ENCODE measurements around the gene BCAR3.
"Not testable (repeated sequence)": the region's sequence is repeated elsewhere in the genome, so short reads cannot be mapped to it uniquely, and the experiment has no call there.

Gene BCAR3

DNA sequence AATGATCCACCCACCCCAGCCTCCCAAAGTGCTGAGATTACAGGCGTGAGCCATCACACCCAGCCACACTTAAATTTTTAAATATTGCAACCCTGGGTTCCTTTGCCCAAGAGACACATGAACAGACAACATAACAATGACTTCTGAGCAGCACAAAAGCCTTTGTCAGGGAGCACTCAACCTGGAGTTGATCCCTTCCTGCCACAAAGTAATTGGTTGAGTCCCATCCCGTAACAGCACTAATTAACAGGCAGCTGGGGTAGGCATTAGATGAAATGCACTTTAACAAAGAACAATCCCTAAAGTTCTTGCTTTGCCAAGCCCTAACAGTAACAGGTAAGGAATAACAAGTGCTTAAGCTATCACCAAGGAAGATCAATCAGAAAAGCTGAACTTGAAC, 5.9 kb upstream of the BCAR3 start:
- DNase-seq: no peak

DNA sequence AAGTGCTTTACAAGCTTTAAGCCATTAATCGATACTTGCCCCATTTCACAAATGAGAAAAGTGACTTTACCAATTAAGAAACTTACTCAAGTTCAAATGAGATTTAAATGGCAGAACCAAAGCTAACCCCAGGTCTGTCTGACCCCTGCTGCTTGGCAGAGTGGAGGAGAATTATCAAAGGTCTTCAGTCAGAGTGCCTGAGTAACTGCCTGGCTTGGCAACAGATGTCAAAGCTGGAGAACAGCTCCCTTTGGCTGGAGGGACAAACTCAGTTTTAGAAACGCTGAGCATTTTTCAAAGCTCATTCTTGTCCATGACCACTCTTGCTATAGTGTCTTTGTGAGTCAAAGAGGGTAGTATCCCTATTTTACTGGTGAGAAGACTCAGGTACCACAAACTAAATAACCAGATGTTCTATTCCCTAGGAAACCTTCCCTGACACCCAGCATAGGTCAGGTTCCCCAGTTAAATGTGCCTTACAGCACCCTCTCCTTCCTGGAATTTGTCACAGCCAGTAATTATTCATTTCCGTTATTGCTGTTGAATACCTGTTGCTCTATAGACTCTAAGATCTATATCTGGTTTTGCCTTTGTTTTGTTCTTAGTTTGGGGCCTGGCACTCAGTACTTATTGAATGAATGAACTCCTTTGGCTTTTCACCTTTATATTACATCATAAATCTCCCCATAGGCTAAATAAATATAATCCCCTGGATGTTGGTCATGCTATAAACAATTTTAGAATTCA, 5.0 kb upstream of the BCAR3 start:
- DNase-seq: no peak

DNA sequence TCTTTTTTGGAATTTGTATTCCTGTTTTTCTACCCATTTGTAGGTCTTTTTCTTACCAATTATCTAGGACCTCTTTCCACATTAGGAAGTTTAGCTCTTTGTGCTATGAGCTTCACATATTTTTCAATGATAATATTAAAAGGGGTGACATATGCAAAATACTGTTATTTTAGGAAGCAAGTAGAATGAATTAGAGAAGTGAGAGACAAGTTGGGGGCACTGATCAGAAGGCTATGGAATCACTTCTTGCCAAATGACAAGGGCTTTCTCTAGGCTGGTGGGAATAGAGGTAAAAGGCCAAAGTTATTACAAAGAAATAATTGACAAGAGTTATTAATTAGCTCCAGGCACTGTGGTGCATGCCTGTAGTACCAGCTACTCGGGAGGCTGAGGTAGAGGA, 4.3 kb upstream of the BCAR3 start:
- no peak for DNase-seq

DNA sequence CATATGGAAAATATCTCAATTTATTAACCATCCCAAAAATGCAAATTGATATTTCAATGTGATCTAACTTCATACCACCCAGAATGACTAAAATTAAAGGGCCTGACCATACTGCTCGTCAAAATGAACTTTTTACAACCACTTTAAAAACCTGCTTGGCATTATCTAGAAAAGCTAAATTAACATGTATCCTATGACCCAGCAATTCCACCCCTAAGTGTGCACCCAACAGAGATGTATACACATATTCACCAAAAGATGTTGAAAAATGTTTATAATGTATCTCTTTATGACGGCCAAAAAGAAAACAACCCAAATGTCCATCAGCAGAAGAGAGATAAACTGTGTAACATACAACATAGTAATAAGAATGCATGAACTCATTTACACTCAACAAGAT, 1.6 kb upstream of the BCAR3 start:
- no peak for DNase-seq

DNA sequence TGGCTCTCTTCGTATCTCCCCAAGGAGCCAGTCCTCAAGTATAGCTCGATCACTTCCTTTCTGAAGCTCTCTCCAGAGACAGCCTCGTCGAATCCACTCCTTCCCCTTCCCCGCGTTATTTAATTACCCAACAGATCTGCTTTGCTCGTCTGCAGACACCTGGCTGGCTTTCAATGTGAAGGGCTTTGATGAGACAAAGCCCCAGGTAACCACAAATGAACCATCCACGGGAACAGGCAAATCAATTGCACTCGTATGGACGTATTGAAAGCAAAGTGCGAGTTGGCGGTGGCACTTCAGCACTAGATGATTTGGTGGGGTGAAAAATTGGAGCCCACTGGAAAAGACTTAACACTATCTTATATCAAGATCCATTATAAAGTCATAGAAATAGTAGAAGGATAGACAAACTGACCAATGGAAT, 364 bp upstream of the BCAR3 start:
- DNase-seq: no peak

DNA sequence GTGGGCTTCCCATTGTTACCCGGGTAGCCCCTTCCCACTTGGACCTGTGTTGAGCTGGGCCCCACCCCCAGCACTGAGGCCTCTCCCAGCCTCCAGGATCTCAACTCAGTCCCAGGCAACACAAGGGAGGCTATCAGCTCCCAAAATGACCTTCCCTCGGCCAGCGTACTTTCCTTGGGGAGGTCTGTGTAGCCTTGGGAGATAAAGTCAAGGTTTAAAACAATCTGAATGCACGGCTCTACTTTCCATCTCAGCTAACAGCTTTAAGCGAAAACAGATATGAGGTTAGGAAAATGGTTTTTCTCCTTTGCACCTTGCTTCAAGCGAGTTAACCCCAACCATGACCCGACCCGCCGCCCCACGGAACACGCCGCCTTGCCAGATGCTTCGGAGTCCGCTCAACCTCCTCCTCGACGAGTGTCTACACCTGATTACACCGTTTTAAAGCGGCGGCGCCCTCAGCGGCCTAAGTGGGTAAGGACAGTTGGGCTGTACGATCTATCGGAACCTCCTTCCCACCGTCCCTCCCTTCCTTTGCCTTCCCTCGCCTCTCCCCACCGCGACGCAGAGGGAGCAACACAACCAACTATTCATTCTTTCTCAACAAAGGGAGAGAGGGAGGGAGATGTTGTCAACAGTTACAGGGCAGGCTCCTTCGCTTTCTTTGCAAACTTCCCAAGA, 1.1 kb downstream of the BCAR3 start:
- peak; percentile 52 for DNase-seq

DNA sequence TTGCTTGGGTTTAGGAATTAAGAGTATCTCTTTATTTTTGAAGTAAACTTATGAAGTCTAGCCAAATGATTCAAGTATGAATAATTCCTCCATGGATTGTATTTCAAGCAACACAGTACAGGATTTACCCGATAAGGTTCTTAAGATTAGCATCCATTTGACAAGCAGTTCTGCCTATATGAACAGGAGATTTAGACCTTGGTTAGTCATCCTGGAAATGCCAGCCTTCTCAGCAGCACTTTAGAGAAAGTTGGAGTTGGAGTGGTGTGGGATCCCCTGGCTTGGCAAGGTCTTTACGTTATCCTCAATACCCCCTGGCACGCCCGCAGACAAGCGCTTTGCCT, 1.6 kb downstream of the BCAR3 start:
- peak; percentile 46 for DNase-seq

DNA sequence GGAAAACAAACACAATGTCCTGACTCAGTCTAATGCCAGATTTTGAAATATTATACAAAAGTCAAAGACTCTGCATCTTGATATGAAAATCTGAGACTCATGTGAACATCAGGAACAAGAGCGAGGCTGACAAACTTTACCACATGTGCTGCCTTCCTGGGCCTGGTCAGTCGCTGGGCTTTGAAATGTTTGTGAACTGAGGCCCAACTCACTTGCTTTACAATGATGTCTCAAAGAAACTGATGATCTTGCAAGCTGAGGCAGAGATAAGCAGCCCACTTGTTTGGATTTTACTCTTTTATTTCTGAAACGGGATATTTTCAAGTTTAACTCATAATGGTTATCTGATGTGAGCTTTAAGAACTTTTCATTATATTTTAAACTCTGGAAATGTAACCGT, 2.1 kb downstream of the BCAR3 start:
- DNase-seq: no peak

DNA sequence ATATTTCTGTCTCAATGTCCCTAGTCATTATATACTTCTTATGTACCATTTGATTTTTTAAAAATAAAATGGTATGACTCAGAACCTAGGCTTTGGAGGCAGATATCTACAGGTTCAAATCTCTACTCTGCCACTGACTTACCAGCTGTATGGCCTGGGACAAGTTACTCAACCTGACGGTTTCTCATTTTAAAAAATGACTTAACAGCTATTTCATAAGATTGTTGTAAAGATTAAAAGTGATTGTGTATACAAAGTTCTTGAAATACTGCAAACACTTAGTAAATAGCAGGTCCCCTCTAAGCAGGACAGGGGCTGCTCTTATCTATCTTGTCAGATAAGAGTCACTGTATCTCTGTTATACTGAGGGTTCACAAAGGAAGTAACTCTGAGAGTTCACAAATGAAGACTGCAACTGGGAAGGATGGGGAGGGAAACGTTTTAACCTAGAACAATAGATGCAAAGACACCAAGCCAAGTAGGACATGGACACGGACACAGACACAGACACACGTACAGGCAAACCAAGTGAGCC, 2.6 kb downstream of the BCAR3 start:
- no peak for DNase-seq

DNA sequence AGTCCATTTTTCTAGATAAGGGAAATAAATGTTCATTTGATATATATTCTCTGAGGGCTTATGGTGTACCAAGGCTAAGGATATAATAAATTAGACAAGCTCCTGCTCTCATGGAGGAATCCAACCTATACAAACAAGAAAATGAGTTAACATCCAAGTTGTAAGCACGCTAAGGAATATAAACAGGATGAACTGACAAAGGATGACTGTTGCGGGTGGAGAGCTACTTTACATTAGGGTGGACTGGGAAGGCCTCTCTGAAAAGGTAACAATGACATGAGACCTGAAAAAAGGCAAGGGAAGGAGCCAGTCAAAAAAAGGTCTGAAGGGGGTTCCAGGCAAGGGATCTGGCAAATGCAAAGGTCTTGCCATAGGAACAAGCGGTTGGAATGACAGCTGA, 3.1 kb downstream of the BCAR3 start:
- DNase-seq: no peak

DNA sequence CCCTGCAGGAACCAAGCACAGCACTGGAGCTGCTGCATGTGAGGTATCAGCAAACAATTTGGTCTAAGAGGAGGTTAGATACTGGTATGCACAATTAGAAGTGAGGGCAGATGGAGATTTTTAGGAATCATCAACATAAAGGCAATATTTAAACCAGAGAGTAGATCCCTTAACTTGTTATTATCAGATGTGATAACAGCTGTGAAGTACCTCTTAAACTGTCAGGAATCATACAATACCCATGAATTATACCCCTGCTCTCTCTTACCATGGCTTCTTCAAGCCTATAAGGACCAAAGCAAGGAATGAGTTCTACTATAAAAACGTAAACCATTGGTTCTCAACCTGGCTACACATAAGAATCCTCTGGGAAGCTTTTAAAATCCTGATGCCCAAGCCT, 3.9 kb downstream of the BCAR3 start:
- DNase-seq: no peak

DNA sequence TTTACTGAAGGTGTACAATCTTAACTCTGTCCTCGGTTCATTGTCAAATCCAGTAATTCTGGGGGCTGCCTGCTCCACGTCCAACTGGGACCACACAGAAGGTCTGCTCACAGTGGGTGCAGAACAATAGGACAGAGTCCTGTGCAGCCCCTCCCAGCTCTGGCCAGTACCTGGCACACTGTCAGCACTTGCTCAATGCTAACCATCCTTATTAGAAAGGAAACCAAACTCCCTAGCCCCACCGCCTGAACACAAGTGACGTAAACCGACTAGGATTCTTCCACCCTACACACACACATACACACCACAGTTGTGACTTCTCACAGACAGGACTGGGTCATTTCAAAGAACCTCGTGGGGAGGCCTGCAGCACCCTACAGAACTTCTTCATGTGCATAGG, 5.2 kb downstream of the BCAR3 start:
- no peak for DNase-seq

DNA sequence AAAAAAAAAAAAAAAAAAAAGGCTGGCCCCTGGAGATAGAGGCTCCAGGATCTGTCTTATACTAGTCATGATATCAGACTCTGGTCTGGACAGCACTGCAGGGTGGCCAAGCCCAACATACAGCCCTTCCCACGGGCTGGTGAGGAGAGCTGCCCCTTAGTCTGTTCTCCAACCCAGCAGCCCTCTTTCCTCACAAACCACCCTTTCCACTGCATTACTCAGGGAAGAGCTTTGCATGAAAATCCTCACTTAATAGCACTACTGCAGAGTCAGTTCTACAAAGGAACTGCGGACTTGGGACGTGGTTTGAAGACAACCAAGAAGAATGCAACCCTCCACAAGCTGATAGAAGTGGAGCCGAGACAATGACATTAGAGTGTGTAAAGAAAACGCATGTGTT, 5.7 kb downstream of the BCAR3 start:
- no peak for DNase-seq

DNA sequence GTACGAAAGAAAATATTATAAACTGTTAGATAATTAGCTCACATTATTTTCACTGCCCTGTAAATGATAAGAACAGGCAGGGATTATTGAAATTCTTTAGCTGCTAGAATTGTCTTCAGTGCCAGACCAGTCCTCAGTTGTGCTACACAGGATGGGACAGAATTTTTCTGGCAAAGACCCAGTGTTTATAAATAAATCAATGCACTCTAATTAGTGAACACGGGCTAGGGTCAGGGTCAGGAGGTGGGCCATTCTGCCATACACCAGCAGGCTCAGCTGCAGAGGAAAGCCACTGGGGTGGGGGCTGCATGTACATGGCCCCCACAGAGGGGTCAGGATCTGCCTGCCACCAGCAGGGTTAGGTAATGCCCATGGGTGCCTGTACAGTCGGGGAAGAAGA, 6.4 kb downstream of the BCAR3 start:
- no peak for DNase-seq

DNA sequence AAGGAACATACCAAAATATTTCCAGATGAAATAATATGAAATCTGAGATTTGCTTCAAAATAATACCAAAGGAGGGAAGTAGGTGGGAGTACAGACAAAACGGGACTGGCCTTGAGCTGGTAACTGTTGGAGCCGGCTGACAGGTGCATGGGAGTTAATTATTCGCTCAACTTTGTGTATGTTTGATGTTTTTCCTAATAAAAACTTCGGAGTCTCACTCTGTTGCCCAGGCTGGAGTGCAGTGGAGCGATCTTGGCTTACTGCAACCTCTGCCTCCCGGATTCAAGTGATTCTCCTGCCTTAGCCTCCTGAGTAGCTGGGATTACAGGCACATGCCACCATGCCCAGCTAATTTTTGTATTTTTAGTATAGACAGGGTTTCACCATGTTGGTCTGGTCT, 7.6 kb downstream of the BCAR3 start:
- DNase-seq: not testable (repeated sequence)

DNA sequence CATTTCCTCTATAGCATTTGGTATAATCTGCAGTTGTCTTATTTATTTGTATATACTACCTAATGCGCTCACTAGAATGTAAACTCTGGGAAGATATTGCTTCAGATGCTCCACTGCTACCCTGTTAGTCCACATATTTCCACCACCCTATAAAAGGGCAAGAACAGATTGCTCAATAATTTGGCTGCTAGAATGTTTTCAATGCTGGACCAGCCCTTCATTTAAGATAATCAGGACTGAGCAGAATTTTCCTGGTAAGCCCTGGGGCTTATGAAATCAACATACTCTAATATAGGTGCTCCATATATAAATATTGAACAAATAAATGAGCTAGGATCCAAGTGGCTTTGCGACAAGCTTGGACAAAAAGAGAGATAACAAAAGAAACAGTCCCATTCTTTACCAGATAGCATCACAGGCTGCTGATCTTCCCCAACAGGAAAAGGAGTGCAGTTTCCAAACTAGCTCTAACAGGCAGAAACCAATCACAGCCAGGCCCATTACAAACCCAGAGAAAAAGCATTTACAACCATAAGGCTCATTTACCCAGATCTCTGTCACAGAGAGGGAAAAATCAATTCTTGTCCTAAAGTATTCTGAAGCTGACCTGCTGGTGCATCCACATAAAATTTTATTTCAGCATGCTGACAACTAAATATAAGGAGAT, 8.3 kb downstream of the BCAR3 start:
- DNase-seq: no peak

DNA sequence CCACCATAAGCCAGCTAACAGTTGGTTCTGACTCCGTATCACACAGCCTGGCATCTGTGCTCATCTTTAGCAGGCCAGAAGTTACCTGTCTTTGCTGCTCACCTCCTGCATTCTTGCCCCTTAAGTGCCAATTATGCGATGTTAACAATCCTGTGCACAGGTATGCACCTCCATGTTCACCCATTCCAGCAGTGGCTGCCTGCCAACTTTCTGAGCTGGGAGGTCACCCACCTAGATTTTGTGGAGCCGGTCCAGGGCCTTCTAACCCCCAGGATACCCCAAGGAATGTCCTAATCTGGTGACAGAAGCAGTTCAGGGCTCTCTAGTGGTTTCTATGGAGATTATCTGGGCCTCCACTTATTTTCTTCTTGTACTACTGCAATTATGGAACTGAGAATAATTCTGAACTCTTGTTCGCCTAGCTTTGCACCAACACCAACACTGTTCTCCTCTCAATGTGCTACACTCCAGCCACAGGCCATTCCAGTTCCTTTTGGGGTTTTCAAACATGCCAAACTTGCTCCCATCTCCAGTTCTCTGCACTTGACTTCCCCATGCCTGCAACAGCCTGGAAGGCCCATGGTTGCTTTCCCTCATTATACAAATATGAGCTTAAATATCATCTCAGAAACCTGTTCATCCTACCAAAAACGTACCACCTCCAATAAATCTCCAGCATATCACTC, 9.0 kb downstream of the BCAR3 start:
- no peak for DNase-seq

DNA sequence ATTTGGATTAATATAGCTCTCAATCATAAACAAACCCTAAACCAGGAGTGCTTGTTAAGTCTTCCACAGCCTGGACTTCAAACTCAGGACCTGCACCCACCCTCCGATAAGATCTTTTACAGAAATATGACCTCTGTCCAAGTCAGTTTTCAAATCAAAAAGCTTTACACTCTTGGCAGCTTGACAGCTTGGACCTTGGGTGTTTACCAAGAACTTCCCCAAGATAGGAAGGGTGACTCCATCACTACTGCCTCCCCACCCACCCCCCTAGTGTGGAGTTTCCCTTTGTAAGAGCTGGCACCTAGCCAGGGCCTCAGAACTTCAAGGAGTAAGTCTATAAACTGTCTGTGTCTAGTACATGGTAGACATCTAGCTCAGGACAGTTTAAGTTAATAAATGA, 9.6 kb downstream of the BCAR3 start:
- DNase-seq: peak; percentile 56

DNA sequence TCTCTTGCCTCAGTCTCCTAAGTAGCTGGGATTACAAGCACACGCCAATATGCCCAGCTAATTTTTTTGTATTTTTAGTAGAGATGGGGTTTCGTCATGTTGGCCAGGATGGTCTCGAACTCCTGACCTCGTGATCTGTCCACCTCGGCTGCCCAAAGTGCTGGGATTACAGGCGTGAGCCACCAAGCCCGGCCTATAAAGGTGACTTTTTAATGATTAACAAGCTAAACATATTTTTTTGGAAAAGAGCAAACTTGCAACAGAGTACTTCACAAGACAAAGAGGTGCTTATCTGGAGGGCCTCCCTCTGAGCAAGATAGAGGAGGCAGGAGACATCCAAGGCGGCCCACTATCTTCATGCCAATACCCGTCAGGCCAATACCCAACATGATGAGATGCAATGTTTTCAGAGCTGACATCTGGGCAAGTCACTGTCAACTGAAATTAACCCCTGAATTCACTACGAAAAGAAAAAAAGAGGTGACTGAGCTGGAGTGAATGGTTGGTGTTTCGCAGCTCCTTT, 10.5 kb downstream of the BCAR3 start:
- no peak for DNase-seq

DNA sequence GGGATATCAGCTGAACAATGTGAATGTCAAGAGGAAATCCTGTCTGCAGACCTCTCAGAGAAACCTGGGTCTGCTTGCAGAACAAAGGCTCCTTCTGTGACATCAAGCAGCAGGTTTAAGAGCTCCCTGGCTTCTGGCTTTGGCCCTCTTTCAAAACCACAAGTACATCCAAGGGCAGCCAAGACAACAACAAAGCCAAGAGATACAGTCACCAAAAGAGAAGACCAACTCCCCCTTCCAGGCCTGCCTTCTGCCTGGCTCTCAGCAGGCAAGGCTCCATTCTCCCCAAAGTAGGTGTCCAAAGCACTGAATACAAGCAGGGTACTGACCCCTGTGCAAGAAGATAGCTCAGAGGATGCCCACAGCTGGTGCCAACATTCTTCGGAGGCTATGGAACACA, 11.5 kb downstream of the BCAR3 start:
- peak; percentile 48 for DNase-seq

DNA sequence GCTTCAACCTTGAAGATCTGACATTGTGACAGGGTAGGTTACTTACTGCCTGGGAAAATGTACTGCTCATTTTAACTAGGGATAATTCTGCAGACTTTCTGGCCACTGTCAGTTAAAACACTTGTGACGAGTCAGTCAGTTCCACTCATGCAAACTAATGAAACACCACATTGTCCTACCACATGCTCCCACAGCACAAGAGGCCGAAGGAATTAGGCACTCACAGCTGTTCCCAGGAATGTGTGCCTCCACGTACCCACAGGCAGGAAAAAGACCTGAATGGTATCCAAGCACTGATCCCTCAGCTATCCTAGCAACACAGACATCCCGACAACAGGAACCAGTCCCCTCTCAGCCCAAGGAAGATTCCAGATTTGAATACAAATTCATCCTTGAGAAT, 12.3 kb downstream of the BCAR3 start:
- no peak for DNase-seq

DNA sequence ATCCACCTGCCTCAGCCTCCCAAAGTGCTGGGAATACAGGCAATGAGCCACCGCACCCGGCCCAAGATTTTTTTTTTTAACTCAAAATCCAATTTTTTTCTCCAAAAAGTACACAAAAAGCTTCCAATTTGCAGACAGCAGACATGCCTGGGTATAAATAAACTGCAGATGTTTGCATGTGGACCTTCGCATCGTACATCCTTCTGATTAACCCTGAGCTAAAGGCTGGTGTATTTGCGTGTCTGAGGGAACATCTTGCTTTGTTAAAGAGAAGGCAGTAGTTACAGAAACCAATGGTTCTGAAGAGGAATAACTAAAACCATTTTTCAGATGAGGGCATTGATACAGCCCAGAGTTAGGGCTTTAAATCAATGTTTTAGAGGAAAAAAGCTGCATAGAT, 12.7 kb downstream of the BCAR3 start:
- DNase-seq: no peak

DNA sequence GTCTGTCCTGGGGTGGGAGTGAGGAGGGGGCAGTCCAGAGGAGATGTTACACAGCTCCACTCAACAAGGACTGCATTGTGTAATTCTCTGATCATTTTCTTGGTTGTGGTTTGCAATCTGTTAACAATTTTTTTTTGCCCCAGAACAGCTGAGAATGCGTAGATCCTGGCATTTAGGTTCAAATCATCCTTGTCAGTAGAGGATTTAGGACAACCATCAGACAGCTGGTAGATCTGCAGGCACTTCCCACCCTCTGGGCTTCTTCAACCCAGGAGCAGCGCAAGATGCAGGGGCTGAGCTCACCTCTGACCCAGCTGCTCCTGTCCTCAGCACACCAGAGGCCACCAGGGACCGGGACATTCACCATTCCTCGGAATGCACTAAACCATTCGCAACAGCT, 13.5 kb downstream of the BCAR3 start:
- no peak for DNase-seq
